Measurements from ENCODE around the gene TNFAIP8L1. TPM values are rescaled to one million over a fixed set of nuclear protein-coding genes. Genes with fewer than 3 reads are reported as not detected.

The TNFAIP8L1 gene
- total RNA-seq, 1 experiment from 2014 or later, result 8.3 TPM

DNA sequence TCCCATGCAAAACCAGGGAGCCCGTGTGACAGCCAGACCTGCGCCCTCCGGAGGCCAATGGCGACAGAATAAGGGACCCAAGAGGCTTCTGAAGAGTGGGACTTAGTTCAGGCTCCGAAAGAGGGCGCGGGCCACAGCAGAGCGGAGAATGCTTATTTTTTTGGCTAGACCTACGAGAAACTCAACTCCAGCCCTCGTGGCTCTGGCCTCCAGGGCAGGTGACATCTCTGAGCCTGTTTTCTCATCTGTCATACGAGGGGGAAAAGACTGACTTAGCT lies 61.3 kb downstream of the TNFAIP8L1 start:
- no peaks in the 10 kb centered on the region for H3K9me2 ChIP-seq (replicated peaks; ENCODE audit: low read length)
- no peak overlapping the region for H3K27ac ChIP-seq (ENCODE audit: low read length)
- H3F3A ChIP-seq (ENCODE audit: low read length, unreplicated experiment), result no peaks in the 10 kb centered on the region
- no peaks in the 10 kb centered on the region for H4K20me1 ChIP-seq (ENCODE audit: low read length)
- DNase-seq (no peak), ATAC-seq (no peak)
- H3K9me3 ChIP-seq (ENCODE audit: low read length), result no peaks in the 10 kb centered on the region
- H3K4me2 ChIP-seq (ENCODE audit: low read length), result no peak overlapping the region
- TF ChIP-seq EZH2phosphoT487 (IDR thresholded peaks at IDR 0.05; ENCODE audit: borderline replicate concordance, low read length), result no peak
- TF ChIP-seq, protein P1, sequence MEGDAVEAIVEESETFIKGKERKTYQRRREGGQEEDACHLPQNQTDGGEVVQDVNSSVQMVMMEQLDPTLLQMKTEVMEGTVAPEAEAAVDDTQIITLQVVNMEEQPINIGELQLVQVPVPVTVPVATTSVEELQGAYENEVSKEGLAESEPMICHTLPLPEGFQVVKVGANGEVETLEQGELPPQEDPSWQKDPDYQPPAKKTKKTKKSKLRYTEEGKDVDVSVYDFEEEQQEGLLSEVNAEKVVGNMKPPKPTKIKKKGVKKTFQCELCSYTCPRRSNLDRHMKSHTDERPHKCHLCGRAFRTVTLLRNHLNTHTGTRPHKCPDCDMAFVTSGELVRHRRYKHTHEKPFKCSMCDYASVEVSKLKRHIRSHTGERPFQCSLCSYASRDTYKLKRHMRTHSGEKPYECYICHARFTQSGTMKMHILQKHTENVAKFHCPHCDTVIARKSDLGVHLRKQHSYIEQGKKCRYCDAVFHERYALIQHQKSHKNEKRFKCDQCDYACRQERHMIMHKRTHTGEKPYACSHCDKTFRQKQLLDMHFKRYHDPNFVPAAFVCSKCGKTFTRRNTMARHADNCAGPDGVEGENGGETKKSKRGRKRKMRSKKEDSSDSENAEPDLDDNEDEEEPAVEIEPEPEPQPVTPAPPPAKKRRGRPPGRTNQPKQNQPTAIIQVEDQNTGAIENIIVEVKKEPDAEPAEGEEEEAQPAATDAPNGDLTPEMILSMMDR (conservative IDR thresholded peaks at IDR 0.05; ENCODE audit: low read depth, low read length), result 0 out of 2 replicates have a peak, but pooled peaks have one; percentile 30
- TF ChIP-seq EZH2 (IDR thresholded peaks at IDR 0.05; ENCODE audit: low read length, unreplicated experiment), result no peak
- no peaks in the 10 kb centered on the region for H3K27me3 ChIP-seq (ENCODE audit: low read length)
- H3K9ac ChIP-seq (ENCODE audit: low read length), result no peak overlapping the region
- no peak overlapping the region for H3K4me3 ChIP-seq (ENCODE audit: low read length)
- no peaks in the 10 kb centered on the region for H3K79me2 ChIP-seq (ENCODE audit: low read length)
- intact Hi-C loops (cut with micrococcal nuclease), result no loop called here
- H2AFZ ChIP-seq (ENCODE audit: low read length), result no peak overlapping the region
- H3K4me1 ChIP-seq (ENCODE audit: insufficient read depth, low read length), result peaks cover 20% of the 10 kb centered on the region
- peaks cover 66% of the 10 kb centered on the region for H3K36me3 ChIP-seq (ENCODE audit: low read depth, low read length)
- no TSS peak for BruUV-seq (replicated peaks)
- ChIA-PET POLR2A (ENCODE audit: unreplicated experiment) (no interaction called here), CTCF (no interaction called here)

DNA sequence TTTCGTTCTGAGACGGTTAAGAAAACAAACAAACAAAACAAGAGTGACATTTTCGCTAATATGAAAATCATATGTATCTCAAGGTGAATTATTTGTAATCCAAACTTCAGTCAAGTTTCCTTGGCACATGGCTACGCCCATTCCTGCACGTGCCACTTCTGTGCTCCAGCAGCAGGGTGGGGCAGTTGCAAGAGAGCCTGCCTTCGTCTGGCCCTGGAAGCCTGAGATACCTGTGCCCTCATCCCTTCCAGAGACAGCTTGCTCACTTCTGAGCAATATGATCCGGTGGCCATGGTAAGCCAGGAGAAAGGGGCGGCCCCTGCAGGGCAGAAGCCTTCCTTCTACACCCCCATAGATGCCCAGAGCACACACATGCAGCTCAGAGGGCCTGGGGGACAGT lies 62.2 kb downstream of the TNFAIP8L1 start:
- H3K9me3 ChIP-seq (ENCODE audit: low read length), result no peaks in the 10 kb centered on the region
- H3K36me3 ChIP-seq (ENCODE audit: low read depth, low read length), result peaks cover 66% of the 10 kb centered on the region
- ChIA-PET CTCF (no interaction called here), POLR2A (ENCODE audit: unreplicated experiment) (no interaction called here)
- BruUV-seq (replicated peaks), result no TSS peak
- no peak for ATAC-seq
- H3K4me1 ChIP-seq (ENCODE audit: insufficient read depth, low read length), result peaks cover 14% of the 10 kb centered on the region
- H3K4me3 ChIP-seq (ENCODE audit: low read length), result no peak overlapping the region
- H3F3A ChIP-seq (ENCODE audit: low read length, unreplicated experiment), result no peaks in the 10 kb centered on the region
- H3K27me3 ChIP-seq (ENCODE audit: low read length), result no peaks in the 10 kb centered on the region
- H3K4me2 ChIP-seq (ENCODE audit: low read length), result no peak overlapping the region
- no peaks in the 10 kb centered on the region for H3K9me2 ChIP-seq (replicated peaks; ENCODE audit: low read length)
- H3K79me2 ChIP-seq (ENCODE audit: low read length), result no peaks in the 10 kb centered on the region
- H4K20me1 ChIP-seq (ENCODE audit: low read length), result no peaks in the 10 kb centered on the region
- no peak overlapping the region for H3K27ac ChIP-seq (ENCODE audit: low read length)
- TF ChIP-seq EZH2phosphoT487 (IDR thresholded peaks at IDR 0.05; ENCODE audit: borderline replicate concordance, low read length) (no peak), EZH2 (IDR thresholded peaks at IDR 0.05; ENCODE audit: low read length, unreplicated experiment) (no peak)
- TF ChIP-seq, protein P1 (conservative IDR thresholded peaks at IDR 0.05; ENCODE audit: low read depth, low read length), result no peak
- H2AFZ ChIP-seq (ENCODE audit: low read length), result no peak overlapping the region
- H3K9ac ChIP-seq (ENCODE audit: low read length), result no peak overlapping the region
- no peak for DNase-seq
- intact Hi-C loops (cut with micrococcal nuclease), result no loop called here

DNA sequence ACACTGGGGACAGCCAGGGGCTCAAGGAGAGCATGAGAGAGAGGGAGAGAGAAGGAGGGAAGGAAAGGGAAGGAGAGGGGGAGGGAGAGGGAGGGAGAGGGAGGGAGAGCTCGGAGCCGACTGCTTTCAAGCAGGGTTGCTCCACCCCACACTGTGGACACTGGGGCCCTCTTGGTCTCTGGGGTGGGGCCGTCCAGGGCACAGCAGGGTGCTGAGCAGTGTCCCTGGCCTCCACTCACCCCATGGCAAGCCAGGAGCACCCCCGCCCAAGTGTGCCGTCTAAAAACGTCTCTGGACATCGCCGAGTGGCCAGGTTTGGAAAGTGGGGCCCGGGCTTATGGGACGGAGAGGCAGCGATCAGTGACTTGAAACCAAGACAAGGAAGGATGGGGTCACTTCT lies 63.4 kb downstream of the TNFAIP8L1 start:
- ATAC-seq (no peak), DNase-seq (no peak)
- ChIA-PET POLR2A (ENCODE audit: unreplicated experiment) (no interaction called here), CTCF (no interaction called here)
- Histone ChIP-seq H3K4me1 (ENCODE audit: insufficient read depth, low read length) (peaks cover 2% of the 10 kb centered on the region; the same call in 1 of the 2 replicates), H3K27ac (ENCODE audit: low read length) (no peak overlapping the region), H3K36me3 (ENCODE audit: low read depth, low read length) (peaks cover 59% of the 10 kb centered on the region), H3K9ac (ENCODE audit: low read length) (no peak overlapping the region), H3K9me2 (replicated peaks; ENCODE audit: low read length) (no peaks in the 10 kb centered on the region), H3F3A (ENCODE audit: low read length, unreplicated experiment) (no peaks in the 10 kb centered on the region), H3K4me2 (ENCODE audit: low read length) (no peak overlapping the region), H3K27me3 (ENCODE audit: low read length) (no peaks in the 10 kb centered on the region), H4K20me1 (ENCODE audit: low read length) (no peaks in the 10 kb centered on the region), H3K9me3 (ENCODE audit: low read length) (no peaks in the 10 kb centered on the region), H3K79me2 (ENCODE audit: low read length) (no peaks in the 10 kb centered on the region), H3K4me3 (ENCODE audit: low read length) (no peak overlapping the region), H2AFZ (ENCODE audit: low read length) (no peak overlapping the region)
- no peak for TF ChIP-seq EZH2 (IDR thresholded peaks at IDR 0.05; ENCODE audit: low read length, unreplicated experiment)
- TF ChIP-seq, protein P1 (conservative IDR thresholded peaks at IDR 0.05; ENCODE audit: low read depth, low read length), result no peak
- TF ChIP-seq EZH2phosphoT487 (IDR thresholded peaks at IDR 0.05; ENCODE audit: borderline replicate concordance, low read length), result no peak
- intact Hi-C loops (cut with micrococcal nuclease), result no loop called here
- no TSS peak for BruUV-seq (replicated peaks)

All from PC-3 (cell line).